IMR-90 (cell line): ENCODE results near the gene CDON. TPM values are rescaled to one million over a fixed set of nuclear protein-coding genes. Genes with fewer than 3 reads are reported as not detected.

Experiments
- ATAC-seq: fragments of 200-7000 bp; cut with Tn5 transposase; 2 replicates; pipeline ENCODE4 v1.9.1; 2020; ENCODE audit warnings: low read depth, mild to moderate bottlenecking, moderate library complexity
- BruUV-seq: library from RNA; stranded (reverse); fragments of 400-500 nt; replicated peaks from 2 replicates; lab custom pipeline; 2021; lab: Mats Ljungman, UMichigan
- CTCF ChIA-PET: fragments of 300-600 bp; formaldehyde crosslinking; extraction: SDS; loops from one replicate; lab custom pipeline; 2021; ENCODE audit warnings: antibody characterized with exemption; lab: Yijun Ruan, JAX
- POLR2A ChIA-PET: fragments of 300-600 bp; sonication (Branson Sonifier 250); formaldehyde crosslinking; loops from one replicate; lab custom pipeline; 2022; ENCODE audit warnings: antibody characterized with exemption; ENCODE audit not compliant: unreplicated experiment; lab: Charles Lee
- DNase-seq: peaks from one replicate; pipeline ENCODE4 v3.0.0; 2013
- H2AFZ ChIP-seq: replicated peaks from 2 replicates; pipeline ENCODE3; 2013; ENCODE audit warnings: low read length, mild to moderate bottlenecking; ENCODE audit not compliant: poor library complexity
- H2AK5ac ChIP-seq: 2 replicates; pipeline ENCODE4 v1.6.1; 2013; ENCODE audit warnings: low read depth, low read length, inconsistent platforms
- H2AK9ac ChIP-seq: replicated peaks from 2 replicates; pipeline ENCODE3; 2013; ENCODE audit warnings: mild to moderate bottlenecking, low read depth, low read length, moderate library complexity; ENCODE audit not compliant: poor library complexity
- H2BK120ac ChIP-seq: 2 replicates; pipeline ENCODE4 v1.6.1; 2013; ENCODE audit warnings: low read depth, low read length, inconsistent platforms
- H2BK15ac ChIP-seq: 3 replicates; pipeline ENCODE4 v1.6.1; 2013; ENCODE audit warnings: low read depth, low read length, inconsistent platforms
- H2BK20ac ChIP-seq: 2 replicates; pipeline ENCODE4 v1.6.1; 2013; ENCODE audit warnings: low read depth, mild to moderate bottlenecking, inconsistent platforms, low read length, moderate library complexity
- H2BK5ac ChIP-seq: 2 replicates; pipeline ENCODE4 v1.6.1; 2013; ENCODE audit warnings: mild to moderate bottlenecking, low read depth, low read length, inconsistent platforms; ENCODE audit not compliant: poor library complexity, severe bottlenecking
- H3K14ac ChIP-seq: replicated peaks from 2 replicates; pipeline ENCODE4 v1.6.1; 2013; ENCODE audit warnings: low read depth, low read length, inconsistent platforms
- H3K18ac ChIP-seq: 2 replicates; pipeline ENCODE4 v1.6.1; 2013; ENCODE audit warnings: low read depth, low read length, control low read depth
- H3K23ac ChIP-seq: 2 replicates; pipeline ENCODE4 v1.6.1; 2013; ENCODE audit warnings: low read depth, low read length, inconsistent platforms
- H3K27ac ChIP-seq: 2 replicates; pipeline ENCODE4 v1.5.1; 2013; ENCODE audit warnings: mild to moderate bottlenecking, control low read depth, low read length; ENCODE audit not compliant: insufficient read depth
- H3K27me3 ChIP-seq: 2 replicates; pipeline ENCODE4 v1.6.1; 2013; ENCODE audit warnings: low read length; ENCODE audit not compliant: control insufficient read depth, insufficient read depth
- H3K36me3 ChIP-seq: 2 replicates; pipeline ENCODE4 v1.6.1; 2013; ENCODE audit warnings: low read length, mixed read lengths; ENCODE audit not compliant: control insufficient read depth, insufficient read depth
- H3K4ac ChIP-seq: 2 replicates; pipeline ENCODE4 v1.6.1; 2013; ENCODE audit warnings: low read depth, low read length, inconsistent platforms
- H3K4me1 ChIP-seq: 2 replicates; pipeline ENCODE4 v1.6.1; 2013; ENCODE audit warnings: low read length, mixed read lengths; ENCODE audit not compliant: control insufficient read depth, insufficient read depth
- H3K4me2 ChIP-seq: 2 replicates; pipeline ENCODE4 v1.6.1; 2013; ENCODE audit warnings: low read depth, mild to moderate bottlenecking, control low read depth, low read length, moderate library complexity
- H3K4me3 ChIP-seq: 2 replicates; pipeline ENCODE4 v1.5.1; 2013; ENCODE audit warnings: low read depth, mild to moderate bottlenecking, control low read depth, low read length, moderate library complexity; ENCODE audit not compliant: insufficient read depth
- H3K56ac ChIP-seq: 2 replicates; pipeline ENCODE4 v1.6.1; 2013; ENCODE audit warnings: low read length, inconsistent platforms; ENCODE audit not compliant: insufficient read depth; ENCODE audit errors: extremely low read depth
- H3K79me1 ChIP-seq, 2 experiments: 2 replicates each; pipeline ENCODE4 v1.6.1; 2013; ENCODE audit warnings: low read length in 2 of 2, inconsistent platforms in 1 of 2, low read depth in 1 of 2
- H3K9ac ChIP-seq: 2 replicates; pipeline ENCODE4 v1.6.1; 2013; ENCODE audit warnings: low read depth, low read length, control low read depth
- H3K9me1 ChIP-seq: 2 replicates; pipeline ENCODE4 v1.6.1; 2013; ENCODE audit warnings: low read length, inconsistent platforms; ENCODE audit not compliant: insufficient read depth
- H3K9me3 ChIP-seq: 2 replicates; pipeline ENCODE4 v1.6.1; 2013; ENCODE audit warnings: low read length; ENCODE audit not compliant: control insufficient read depth, insufficient read depth
- H4K20me1 ChIP-seq: 2 replicates; pipeline ENCODE4 v1.6.1; 2013; ENCODE audit warnings: low read length, inconsistent platforms; ENCODE audit not compliant: insufficient read depth
- H4K5ac ChIP-seq: 2 replicates; pipeline ENCODE4 v1.6.1; 2013; ENCODE audit warnings: mild to moderate bottlenecking, low read depth, low read length, control low read depth
- H4K8ac ChIP-seq, 2 experiments: 2 replicates each; pipeline ENCODE4 v1.6.1; 2013; ENCODE audit warnings: low read depth in 2 of 2, low read length in 2 of 2, control low read depth in 1 of 2, inconsistent platforms in 1 of 2
- H4K91ac ChIP-seq: 2 replicates; pipeline ENCODE4 v1.6.1; 2013; ENCODE audit warnings: low read depth, low read length, inconsistent platforms; ENCODE audit not compliant: insufficient read depth
- CEBPB ChIP-seq: IDR thresholded peaks from 2 replicates; pipeline ENCODE4 v1.6.1; 2012; ENCODE audit warnings: low read depth, low read length, improper control_type of control experiment
- CHD1 ChIP-seq: IDR thresholded peaks from 2 replicates; pipeline ENCODE4 v1.6.1; 2012; ENCODE audit warnings: low read depth, low read length, improper control_type of control experiment
- ELK1 ChIP-seq: fragments of 150-350 bp; IDR thresholded peaks from 2 replicates; pipeline ENCODE4 v1.6.1; 2016; ENCODE audit warnings: low read depth, mild to moderate bottlenecking, low read length, moderate library complexity, borderline replicate concordance
- MAFK ChIP-seq: IDR thresholded peaks from 2 replicates; pipeline ENCODE4 v1.6.1; 2012; ENCODE audit warnings: low read depth, low read length, improper control_type of control experiment
- NFE2L2 ChIP-seq: fragments of 150-350 bp; IDR thresholded peaks from 2 replicates; pipeline ENCODE4 v1.6.1; 2016; ENCODE audit warnings: low read depth, mild to moderate bottlenecking, low read length
- WGBS, 2 experiments: methylation state at CpG; one replicate each; pipeline versions ENCODE4 v1.1.5 to v1.1.7; 2013; ENCODE audit warnings: missing lambda C conversion rate in 2 of 2; ENCODE audit not compliant: insufficient read length in 1 of 2; ENCODE audit errors: extremely low coverage in 2 of 2; 5-methylcytosine and 5-hydroxymethylcytosine counted together
- dilution Hi-C: fragments of 300-500 bp; cut with HindIII; formaldehyde crosslinking; loops from one replicate; pipeline ENCODE4 v1.14.3; 2018; ENCODE audit warnings: low sequenced_read_pairs; ENCODE audit not compliant: unreplicated experiment
- in situ Hi-C: fragments of 300-500 bp; cut with MboI; formaldehyde crosslinking; loops from 3 replicates; pipeline ENCODE4 v1.14.3; 2019; ENCODE audit warnings: low sequenced_read_pairs, inconsistent platforms, mixed read lengths
- intact Hi-C: fragments of 100-400 bp; cut with micrococcal nuclease; formaldehyde crosslinking; loops from 2 replicates; pipeline ENCODE4 v1.10.0; 2022
- polyA plus RNA-seq, 3 experiments: library from polyadenylated mRNA; depleted of rRNA; stranded (reverse); fragments of >200 nt; gene quantifications; 2 replicates each; pipeline ENCODE4 v1.2.3, GENCODE V29; 2012; ENCODE audit warnings: low replicate concordance in 1 of 3
- total RNA-seq: library from RNA; depleted of rRNA; stranded (reverse); fragments of >200 nt; gene quantifications from 2 replicates; pipeline ENCODE4 v1.2.3, GENCODE V29; 2012

Gene CDON
- total and polyA plus RNA-seq, 2 of the 4 experiments (the other 2 are of a cell fraction): 1.2 to 3.8 TPM

DNA sequence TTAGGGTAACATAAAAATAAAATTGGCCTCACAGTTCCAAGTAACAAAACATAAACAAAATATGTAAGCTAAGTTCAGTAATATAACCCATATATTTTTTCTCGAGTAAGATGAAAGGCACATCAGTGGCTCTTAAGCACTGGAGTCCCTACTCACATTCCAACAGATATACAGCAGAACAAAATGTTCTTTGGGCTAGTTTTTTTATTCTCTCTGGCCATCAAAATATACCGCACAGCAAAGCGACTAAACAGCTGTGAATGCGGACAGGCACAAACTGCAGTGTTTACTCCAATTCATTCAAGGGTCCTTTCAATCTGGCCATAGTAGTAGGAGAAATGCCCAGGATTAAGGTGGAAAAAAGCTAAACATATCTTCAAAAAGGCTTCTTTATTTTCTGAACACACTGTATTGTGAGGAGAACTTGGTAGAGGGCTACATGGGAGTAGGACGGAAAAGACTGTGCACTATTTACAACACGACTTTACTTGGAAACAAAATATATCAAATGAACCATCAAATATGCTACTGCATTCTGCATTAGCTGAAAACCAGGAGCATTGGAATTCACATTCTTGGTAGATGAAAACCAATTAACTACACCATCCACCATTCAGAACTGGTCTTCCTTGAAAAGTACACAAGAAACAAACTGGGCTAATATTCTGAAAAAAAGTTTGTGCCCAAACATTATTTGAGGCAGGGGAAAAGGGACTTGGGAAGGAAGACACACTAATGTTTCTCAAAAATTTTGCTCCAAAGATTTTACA, 4.4 kb downstream of the CDON start:
- Histone ChIP-seq H3K4ac (no peak overlapping the region), H2BK120ac (no peak overlapping the region), H3K27ac (no peak overlapping the region), H2AK9ac (no peak overlapping the region), H3K79me1 (no peaks in the 10 kb centered on the region), H4K8ac (no peak overlapping the region), H4K91ac (no peak overlapping the region), H2BK20ac (no peak overlapping the region), H2BK15ac (no peak overlapping the region), H3K14ac (no peak overlapping the region), H3K4me1 (no peaks in the 10 kb centered on the region), H3K18ac (no peak overlapping the region), H3K9me3 (no peaks in the 10 kb centered on the region), H3K27me3 (peaks cover 30% of the 10 kb centered on the region), H3K9ac (no peak overlapping the region), H4K5ac (no peak overlapping the region), H3K4me3 (no peak overlapping the region), H2BK5ac (no peak overlapping the region), H2AFZ (no peak overlapping the region), H2AK5ac (no peak overlapping the region), H3K4me2 (no peak overlapping the region), H3K36me3 (no peaks in the 10 kb centered on the region), H3K23ac (no peak overlapping the region), H3K9me1 (no peaks in the 10 kb centered on the region), H4K20me1 (no peaks in the 10 kb centered on the region), H3K56ac (no peak overlapping the region)
- ChIA-PET CTCF (no interaction called here), POLR2A (no interaction called here)
- no CpG with 5 or more reads among the region's 6 CpGs for WGBS, 2 experiments
- TF ChIP-seq MAFK (no peak), CHD1 (no peak), ELK1 (no peak), CEBPB (no peak), NFE2L2 (no peak)
- ATAC-seq (no peak), DNase-seq (no peak)
- dilution Hi-C loops (no loop called here), intact Hi-C loops (no loop called here), in situ Hi-C loops (no loop called here)
- BruUV-seq: no TSS peak
